HG03354 (cell line): Measurements from ENCODE around the gene IMMP1L.
"Not testable (repeated sequence)": the region's sequence is repeated elsewhere in the genome, so short reads cannot be mapped to it uniquely, and the experiment has no call there.

Experiments used
- ATAC-seq: cut with Tn5 transposase; IDR thresholded peaks from one replicate; pipeline ENCODE4 v1.9.1; 2021; ENCODE audit warnings: mild to moderate bottlenecking; ENCODE audit not compliant: unreplicated experiment, poor library complexity, severe bottlenecking

Gene IMMP1L, protein sequence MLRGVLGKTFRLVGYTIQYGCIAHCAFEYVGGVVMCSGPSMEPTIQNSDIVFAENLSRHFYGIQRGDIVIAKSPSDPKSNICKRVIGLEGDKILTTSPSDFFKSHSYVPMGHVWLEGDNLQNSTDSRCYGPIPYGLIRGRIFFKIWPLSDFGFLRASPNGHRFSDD

DNA sequence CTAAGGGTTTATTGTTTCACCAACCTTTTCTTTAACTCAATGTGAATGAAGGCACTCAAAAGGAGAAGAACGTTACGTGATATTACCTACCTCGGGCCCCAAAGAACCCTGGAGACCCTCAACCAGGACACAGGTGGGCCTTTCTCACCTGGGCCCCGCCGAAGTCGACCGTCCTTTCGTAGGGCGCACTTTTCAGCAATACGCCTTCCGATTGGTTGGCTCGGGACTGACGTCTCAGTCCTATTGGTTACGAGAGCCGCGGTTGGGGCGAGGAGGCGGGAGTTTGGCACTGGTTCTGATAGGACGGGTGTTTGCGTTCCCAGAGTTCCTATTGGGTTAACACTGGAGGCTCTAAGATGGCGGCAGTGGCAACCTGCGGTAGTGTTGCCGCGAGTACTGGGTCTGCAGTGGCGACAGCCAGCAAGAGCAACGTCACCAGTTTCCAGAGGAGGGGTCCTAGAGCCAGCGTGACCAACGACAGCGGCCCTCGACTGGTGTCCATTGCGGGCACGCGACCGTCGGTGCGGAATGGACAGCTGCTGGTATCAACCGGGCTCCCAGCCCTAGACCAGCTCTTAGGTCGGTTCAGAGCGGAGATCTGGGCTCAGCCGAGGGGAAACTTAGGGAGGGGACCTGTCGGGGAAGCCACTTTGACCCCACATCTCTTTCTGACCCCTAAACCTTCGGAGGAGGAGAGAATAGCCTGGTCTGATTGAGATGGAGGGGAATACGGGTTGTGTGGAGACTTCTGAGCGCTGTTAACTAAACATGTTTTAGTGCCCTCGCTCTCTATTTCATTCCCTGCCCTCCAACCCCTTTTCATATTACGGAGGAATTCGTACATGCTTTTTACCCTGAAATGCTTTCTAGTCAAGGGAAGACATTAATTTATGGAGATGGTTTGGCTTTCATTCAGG is at the start of gene IMMP1L, which contains the start of gene ELP4:
TSS of gene IMMP1L (minus strand) at position 194 of the 917 bp plus-strand sequence. CDS start 46,346 bp downstream, outside the sequence.
TSS of gene ELP4 (plus strand) at position 339 of the 917 bp plus-strand sequence. CDS start at position 357, 18 bp downstream.
- peak; percentile 100 for ATAC-seq

DNA sequence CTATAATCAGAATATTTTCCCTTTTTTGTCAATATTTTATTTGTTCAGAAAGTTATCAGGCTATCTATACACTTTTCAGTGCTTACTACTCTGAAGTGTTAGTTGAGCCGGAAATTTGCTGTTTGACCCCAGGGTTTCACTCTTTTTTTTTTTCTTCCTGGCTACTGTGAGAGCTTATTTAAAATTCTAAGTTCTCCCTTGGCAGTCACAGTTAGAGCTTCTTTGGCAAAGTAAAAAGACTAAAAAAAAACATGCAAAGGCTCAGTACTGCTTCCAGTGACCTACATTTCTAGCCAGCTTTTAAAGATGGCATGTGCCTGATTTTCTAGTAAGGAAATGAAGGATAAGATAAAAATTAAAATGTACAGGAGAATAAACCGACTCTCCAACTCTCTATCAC is 48.6 kb upstream of the IMMP1L start:
- ATAC-seq: no peak

DNA sequence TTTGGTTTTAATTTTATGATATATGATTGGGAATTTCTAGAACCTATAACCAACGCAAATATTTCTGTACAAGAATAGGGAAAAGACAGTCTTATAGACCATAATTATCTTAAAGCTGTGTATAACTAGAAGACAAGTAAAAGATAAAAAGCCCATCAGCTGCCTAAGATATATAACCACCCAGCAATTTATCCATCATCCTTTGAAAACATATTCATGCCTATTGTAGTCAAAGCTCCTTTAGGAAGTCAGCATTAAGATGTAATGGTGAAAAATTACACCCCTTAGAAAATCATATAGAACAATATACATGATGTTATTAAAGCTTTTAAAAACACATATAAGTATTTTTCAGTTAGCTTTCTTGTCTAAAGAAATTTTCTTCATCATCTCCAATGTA is 46.5 kb upstream of the IMMP1L start:
- no peak for ATAC-seq

DNA sequence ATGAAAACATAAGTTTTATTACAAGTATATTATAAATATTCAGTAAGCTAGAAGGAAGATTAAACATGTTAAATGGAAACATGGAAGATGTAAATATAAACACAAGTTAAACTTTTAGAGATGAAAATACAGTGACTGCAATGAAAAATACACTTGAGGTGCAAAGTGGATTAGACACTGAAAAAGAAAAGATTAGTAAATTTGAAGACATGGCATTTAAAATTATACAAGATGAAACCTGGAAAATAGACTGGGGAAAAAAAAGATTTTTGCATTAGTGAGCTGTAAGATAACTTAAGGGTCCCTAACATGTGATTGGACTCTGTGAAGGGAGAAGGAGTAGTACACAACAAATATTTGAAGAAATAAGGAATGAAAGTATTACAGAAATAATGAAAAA is 33.4 kb upstream of the IMMP1L start:
- ATAC-seq: no peak

DNA sequence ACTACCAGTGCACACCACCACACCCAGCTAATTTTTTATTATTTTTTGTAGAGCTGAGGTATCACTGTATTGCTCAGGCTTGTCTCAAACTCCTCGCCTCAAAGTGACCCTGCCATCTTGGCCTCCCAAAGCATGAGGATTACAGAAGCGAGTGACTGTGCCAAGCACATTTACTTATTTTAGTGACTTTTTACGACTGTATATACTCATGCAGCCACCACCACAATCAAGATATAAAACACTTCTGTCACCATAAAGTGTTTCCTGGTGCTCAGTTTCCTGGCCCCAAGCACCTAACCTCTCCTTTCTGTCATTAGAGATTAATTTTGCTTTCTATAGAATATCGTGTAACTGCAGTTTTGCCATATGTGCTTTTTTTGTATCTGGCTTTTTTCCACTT is 26.1 kb upstream of the IMMP1L start:
- no peak for ATAC-seq

DNA sequence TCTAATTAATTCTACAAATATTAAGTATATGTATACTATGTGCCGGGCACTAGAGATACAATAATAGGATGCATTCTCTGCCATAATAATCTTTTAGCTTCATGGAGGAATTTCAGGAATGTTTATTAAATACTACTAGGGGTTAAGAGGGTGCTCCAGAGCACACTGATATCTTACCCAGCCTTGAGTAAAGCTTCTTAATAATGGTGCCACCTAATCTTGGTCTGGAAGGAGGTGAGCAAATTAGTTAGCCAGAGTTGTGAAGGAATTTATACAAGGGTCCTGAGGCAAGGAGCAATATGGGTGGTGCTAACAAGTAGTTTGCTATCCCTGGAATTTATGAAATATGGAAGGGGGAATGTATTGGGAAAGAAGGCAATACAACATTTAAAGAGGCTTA is 21.9 kb upstream of the IMMP1L start:
- ATAC-seq: no peak

DNA sequence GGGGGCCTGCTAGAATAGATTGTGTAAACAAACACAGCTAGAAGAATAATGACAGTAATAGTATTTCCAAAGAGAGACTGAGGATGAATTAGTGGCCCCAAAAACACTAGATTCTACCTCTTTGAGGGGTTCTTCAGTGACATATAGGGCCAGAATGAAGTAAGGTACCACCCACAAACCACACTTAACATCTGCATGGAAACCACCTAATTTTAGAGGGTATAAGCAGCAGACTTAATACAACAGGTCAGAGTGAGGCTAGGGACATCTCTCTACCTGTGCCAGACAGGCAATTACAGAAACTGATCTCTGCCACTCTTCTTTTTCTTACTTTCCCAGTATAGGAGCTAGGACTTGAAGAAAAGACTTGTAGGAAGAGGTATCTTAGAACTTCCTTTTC is 20.3 kb upstream of the IMMP1L start:
- peak; percentile 60 for ATAC-seq

DNA sequence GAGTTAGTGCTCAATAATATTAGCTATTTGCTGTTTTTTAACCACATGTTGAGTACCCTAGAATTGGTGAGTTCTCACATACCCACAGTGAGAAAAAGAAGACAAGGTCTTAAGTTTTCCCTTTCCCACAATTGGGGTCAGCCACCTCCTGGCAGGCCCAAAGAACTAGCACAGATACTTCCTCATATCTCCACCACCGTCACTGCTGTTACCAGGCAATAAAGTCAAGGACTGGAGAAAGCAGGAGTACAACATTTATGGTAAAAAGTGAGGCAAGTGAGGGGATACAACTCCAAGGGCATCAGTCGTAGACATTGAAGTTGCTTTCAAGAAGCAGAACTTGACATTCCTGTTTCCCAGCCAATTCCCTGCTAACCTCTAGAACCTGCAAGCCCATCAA is 19.8 kb upstream of the IMMP1L start:
- ATAC-seq: no peak

DNA sequence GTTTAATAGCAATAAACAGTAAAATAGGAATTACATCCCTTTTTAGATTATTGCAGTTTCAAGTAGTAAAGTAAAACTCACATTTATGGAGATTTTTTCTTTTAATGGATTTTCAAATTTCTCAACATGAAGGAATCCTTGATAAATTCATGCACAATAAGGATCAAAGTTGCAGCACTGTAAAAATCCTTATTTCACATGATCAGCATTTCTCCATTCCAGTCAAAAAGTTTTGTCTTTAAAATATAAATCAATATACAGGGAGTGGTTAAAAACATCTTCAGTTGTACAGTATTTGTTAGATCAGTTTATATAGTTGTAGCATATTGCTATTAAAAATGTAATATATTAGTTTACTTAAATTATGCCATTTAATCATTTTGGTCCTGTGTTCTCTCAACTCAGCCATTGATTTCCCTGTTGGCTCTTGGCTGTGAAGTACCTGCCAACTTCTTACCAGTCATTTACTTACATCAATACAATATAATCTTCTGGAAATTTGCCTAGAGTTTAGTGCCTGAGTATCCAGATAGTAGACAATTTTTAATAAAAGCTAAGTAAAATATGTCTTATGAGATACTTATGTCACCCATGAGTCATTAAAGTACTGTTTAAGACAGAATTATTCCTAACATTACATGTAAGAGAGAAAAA is 12.2 kb upstream of the IMMP1L start:
- no peak for ATAC-seq

DNA sequence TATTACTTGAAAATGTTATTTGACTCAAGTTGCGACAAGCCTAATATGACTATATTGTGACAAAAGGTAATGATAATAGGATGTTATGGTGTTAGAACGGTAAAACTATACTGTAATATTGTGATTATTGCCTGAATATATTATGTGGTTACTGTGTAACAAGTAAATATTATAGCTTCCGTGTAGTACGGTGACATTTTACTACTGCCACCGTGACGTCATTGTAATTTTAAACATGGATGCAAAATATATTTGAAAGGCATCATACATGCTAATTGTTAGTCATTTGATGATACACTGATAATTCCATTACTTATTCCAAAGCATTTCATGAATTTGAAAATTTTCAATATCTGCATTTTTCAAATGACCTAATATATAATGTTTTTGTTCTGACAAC is 2.7 kb upstream of the IMMP1L start:
- no peak for ATAC-seq

DNA sequence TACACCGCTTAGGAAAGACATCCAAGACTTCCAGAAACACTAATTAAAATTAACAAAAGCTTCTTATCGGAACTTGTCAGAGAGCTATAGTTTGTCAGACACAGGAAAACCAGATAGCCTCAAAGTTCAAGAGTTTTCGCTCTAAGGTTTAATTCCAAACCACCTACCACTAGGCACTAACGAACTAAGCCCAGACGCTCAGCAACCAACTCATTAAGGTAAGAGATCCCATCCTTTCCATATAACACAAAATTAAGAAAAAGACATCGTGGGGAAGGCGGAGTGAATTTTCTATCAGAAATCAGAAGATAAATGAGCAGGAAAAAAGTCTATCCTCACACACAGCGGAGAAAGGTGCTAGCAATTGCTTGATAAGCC is 382 bp downstream of the IMMP1L start:
- peak; percentile 10 for ATAC-seq

DNA sequence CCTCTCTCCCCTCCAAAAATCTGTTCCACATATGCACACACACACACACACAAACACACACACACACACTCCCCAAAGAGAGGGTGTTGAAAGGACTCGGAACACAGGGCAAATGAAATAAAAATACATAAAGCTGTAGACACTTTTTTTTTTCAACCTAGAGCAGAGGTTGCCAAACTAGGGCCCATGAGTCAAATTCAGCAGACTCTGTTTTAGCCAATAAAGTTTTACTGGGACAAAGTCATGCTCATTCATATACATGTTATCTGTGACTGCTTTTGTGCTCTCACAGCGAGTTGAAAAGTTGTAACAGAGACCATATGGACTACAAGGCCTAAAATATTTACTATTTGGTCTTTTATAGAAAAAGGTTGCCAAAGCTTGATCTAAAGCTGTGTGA is 8.9 kb downstream of the IMMP1L start:
- ATAC-seq: no peak

DNA sequence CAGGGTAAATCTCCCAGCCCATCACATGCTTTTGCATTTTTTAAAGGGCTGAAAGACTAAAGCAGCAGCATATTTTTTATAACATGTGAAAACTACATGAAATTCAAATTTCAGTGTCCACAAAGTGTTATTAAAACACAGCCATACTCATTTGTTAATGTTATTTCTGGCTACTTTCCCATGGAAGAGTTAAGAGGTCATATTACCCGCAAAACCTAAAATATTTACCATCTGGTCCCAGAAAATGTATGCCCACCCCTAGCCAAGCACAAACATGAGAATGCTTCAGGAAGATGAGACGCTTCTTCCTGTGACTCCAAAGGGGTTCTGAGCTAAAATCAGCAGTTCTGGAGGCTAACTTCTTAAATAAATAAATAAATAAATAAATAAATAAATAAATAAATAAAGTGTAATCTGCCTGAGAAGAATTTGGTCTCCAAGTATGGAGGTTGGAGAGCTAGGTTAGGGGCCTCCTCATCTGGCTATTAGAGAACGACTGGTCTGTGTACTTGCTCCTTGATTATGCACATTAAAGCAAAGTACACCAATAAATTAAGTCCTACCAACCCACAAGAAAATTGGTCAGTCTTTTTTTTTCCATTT is 9.7 kb downstream of the IMMP1L start:
- ATAC-seq: no peak

DNA sequence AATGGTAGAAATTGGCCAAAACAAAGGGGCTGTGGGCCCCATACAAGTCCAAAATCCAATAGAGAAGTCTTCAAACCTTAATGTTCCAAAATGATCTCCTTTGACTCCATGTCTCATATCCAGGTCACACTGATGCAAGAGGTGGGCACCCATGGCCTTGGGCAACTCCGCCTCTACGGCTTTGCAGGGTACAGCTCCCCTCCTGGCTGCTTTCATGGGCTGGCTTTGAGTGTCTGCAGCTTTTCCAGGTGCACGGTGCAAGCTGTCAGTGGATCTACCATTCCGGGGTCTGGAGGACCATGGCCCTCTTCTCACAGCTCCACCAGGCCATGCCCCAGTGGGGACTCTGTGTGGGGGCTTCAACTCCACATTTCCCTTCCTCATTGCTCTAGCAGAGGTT is 15.7 kb downstream of the IMMP1L start:
- not testable (repeated sequence) for ATAC-seq

DNA sequence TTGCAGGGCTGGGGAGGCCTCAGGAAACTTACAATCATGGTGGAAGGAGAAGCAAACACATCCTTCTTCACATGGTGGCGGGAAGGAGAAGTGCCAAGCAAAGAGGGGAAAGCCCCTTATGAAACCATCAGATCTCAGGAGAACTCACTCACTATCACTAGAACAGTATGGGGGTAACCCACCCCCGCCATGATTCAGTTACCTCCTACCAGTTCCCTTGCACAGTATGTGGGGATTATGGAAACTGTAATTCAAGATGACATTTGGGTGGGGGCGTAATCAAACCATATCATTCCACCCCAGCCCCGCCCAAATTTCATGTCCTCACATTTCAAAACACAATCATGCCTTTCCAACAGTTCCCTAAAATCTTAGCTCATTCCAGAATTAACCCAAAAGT is 16.2 kb downstream of the IMMP1L start:
- no peak for ATAC-seq

DNA sequence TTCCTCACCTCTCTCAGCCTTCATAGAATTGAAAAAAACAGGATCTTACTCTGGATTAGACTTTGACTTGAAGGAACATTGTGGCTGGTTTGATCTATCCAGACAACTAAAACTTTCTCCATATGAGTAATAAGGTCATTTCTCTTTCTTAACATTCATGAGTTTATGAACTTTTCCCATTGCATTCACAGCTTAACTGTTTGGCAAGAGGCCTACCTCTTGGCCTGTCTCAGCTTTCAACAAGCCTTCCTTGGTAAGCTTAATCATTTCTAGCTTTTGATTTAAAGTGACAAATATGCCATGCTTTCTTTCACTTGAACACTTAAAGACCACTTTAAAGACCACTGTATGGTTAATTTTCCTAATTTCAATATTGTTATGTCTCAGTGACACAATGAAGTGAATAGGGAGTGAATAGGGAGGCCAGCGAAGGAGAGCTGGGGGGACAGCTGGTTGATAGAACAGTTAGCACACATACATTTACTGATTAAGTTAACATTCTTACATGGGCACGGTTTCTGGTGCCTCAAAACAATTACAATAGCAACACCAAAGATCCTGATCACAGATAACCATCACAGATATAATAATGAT is 17.0 kb downstream of the IMMP1L start:
- ATAC-seq: no peak

DNA sequence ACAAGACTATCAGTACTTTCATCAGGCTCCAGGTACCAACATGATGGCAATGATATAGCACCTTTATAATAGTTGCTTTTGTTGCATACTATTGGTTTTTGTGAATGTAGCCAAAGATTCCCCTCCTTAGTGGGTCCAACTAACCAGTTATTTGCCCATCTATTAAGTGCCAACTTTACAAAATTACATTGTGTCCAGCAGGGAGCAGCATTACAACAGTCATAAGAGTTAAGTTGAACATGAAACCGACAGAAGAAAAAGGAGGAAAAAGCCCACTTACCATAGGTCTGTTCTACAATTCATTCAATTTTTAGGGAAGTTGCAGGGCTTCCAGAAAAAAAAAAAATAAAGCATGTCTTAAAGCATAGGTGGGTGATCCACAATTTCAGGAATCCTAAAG is 21.6 kb downstream of the IMMP1L start:
- peak; percentile 71 for ATAC-seq

DNA sequence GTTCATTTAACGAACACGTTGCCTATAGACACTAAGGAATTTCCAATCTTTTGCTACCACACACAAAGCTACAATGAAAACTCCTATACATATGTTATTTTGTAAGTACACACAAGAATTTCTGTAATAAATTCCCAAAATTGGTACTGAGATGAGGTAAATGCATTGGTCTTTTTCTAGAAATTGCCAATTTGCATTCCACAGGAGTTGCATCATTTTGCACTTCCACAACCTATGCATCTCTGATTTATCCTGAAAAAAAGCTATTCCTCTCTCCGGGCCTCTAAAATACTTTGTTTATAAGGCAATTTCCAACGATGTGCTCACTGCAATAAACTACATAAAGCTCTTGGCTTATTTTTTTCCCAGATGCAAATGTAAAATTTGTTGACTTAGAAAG is 24.9 kb downstream of the IMMP1L start:
- ATAC-seq: no peak

DNA sequence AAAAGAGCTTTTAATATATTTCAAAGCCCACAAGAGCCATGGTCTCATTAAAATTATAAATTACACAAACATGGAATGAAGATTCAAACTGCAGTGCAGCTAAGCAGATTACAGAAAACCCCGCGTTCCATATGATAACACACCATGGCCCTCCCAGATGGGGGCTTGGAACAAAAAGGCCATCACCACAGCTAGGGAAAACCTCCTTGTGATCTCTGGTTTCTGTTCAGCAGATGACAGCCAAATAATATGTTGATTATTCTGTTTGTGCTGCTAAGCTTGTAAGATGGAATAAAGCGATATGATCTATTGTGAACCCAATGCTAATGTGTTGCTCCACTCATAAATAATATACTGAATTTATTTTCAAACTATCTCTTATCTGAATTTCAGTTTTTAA is 28.5 kb downstream of the IMMP1L start:
- ATAC-seq: no peak

DNA sequence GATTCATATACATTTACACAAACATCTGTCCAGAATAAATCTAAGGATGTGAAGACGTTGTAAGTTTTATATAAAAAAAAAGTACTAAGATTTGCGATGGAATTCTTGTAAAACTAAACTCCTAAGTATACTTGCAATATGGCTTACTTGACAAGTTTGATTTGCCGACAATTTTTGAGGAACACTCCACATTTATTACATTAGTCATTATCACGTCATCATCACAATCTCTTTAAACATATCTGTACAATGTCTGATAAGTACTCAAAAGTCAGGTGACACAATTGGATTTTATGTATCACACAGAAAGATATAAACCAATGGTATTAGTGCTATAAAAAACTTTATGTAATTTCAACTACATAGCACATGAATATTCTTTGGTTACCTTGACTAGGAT is 30.4 kb downstream of the IMMP1L start:
- no peak for ATAC-seq
